GM18870 (cell line): ENCODE measurements around the gene UNC5CL.

Experiments
- ATAC-seq: cut with Tn5 transposase; IDR thresholded peaks from one replicate; pipeline ENCODE4 v1.9.1; 2021; ENCODE audit warnings: moderate library complexity; ENCODE audit not compliant: unreplicated experiment

Gene UNC5CL

DNA sequence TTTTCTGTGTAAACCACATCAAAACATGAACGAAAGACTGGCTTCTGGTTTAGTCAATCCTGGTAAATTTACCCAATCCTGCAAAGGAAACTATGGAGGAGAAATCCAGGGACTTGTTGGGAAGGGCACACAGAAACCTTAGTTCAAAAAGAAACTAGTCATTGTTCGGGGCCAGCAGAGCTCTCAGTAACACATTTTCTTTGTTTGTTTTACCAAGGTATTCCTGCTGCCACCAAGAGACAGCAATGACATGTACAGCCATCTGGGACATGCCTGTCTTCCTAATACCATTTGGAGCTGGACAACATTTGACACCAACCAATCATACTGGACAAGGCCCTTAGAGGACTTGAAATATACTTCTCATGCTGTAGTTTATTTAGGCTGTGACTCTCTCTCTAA lies 24.9 kb upstream of the UNC5CL start:
- ATAC-seq = no peak

DNA sequence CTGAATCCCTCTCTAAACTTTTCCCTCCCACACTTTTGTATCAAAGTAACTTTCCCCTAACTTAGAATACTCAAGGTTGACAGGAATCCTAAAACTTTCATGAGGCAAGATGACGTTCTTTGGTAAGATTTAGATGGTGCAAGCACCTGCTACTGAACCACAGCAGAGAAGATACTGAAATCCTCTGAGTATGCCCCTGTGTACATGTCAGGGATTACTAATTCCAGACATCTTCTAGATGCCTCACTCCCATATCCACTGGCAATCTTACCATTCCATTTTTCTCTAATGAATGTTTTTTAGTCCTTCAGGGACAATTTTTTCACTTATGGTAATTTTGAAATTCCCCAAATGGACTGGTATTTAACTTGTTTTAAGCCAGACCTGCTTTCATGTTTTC lies 23.0 kb upstream of the UNC5CL start:
- ATAC-seq = no peak

DNA sequence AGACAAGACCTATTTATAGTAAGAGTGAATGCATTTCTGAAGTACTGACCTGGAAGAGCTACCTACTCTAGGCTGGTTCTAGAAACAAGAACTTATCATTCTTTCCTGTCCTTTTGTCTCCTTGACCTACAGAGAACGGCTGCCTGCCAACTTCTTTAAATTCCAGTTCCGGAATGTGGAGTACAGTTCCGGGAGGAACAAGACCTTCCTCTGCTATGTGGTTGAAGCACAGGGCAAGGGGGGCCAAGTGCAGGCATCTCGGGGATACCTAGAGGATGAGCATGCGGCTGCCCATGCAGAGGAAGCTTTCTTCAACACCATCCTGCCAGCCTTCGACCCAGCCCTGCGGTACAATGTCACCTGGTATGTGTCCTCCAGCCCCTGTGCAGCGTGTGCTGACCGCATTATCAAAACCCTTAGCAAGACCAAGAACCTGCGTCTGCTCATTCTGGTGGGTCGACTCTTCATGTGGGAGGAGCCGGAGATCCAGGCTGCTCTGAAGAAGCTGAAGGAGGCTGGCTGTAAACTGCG lies 22.2 kb upstream of the UNC5CL start:
- ATAC-seq = no peak

GRCh38 chr6:41059556-41059955 lies 20.5 kb upstream of the UNC5CL start:
- ATAC-seq = no peak

DNA sequence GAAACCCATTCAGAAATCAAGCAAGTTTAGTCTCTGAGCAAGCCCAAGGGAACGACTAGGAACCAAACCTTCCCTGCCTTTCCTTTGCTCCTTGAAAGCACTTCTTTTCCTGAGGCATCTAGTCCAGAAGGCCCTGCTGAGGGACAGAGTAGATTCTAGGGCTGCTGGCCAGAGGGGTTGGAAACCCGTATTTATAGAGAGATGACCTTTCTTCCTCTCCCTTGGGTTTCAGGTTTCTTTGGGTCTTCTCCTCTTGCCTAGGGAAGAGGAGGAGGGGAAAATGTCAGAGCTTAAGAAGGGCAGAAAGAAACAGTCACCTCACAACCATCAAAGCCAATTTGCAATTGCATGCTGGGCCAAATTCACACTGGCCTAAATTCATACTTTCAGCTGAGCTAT lies 19.8 kb upstream of the UNC5CL start:
- no peak for ATAC-seq

- no peak for ATAC-seq
Observed at GRCh38 chr6:41056768-41057490, 17.9 kb upstream of the UNC5CL start.

DNA sequence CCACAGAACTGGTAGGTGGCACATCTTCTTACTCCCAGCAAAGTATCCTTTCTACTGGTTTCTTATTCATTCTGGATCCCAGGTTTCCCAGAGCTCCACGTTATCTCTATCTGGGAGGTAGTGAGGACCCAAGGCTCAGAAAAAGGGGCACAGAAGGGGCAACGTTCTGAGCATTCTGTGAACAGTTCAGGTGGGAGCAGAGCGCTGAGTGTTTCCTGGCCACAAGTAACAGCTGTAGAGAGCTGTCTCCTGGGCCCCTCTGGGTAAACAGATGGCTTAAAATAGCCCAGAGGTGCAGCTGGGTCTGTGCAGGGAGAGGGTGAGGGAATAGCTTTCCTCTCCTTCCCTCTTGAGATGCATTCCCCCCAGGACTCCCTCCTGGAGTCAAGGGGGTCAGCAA lies 16.1 kb upstream of the UNC5CL start:
- no peak for ATAC-seq

DNA sequence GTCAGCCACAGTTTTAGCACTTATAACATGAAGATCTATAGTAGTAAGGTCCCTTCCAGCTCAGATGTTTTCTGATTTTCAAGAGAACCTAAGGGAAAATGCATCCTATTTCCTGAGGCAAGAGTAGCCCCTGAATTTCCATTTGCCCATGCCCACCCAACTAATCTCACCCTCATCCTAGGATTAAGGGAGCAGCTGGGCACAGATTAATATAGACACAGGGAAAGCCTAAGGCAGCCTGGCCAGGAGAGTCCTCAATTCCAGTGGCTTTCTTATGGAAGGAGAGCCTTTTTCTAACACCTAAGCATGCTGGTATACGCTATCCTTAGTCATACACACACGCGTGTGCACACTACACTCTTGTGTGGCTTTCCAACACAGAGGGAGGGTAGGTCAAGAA lies 15.5 kb upstream of the UNC5CL start:
- ATAC-seq = no peak

GRCh38 chr6:41053041-41053440 lies 14.0 kb upstream of the UNC5CL start, which contains the start of gene APOBEC2:
APOBEC2 (plus strand) TSS chr6:41053202; CDS start chr6:41053348, 146 bp downstream.
- ATAC-seq = no peak

DNA sequence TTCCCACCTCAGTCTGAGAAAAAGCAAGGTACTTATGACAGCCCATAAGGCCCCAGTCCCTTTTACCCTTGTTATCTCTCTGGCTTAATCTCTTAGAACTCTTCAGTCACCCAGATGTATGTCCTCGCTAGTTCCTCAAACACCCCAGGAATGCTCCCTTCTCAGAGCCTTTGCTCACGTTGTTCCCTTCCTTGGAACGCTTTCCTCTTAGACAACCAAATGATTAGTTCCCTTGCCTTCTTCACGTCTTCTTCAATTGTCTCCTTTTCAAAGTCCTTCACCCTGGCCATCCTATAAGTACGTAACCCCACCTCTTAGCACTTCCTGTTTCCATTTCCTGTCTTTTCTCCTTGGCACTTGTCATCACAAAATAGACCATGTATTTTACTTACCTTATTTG lies 12.9 kb upstream of the UNC5CL start:
- no peak for ATAC-seq

DNA sequence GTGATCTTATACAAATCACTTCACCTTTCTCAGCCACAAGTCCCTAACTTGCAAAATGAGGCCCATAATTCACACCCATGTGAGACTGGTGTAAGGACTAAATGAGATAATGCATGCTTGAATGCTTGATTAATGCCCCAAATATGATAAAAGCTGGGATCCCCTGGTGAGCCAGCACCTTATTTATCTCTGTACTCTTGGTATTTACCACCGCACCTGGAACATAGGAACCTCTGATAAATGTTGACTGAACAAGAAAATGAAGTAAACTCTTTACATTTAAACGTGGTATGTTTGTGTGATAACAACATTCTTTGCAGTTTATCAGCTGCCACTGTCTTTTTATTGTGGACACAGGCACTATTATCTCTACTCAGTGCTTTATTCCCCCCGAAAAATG lies 11.5 kb upstream of the UNC5CL start:
- no peak for ATAC-seq

- no peak for ATAC-seq
Observed at GRCh38 chr6:41049955-41050354, 10.9 kb upstream of the UNC5CL start.

GRCh38 chr6:41049521-41049920 lies 10.5 kb upstream of the UNC5CL start:
- ATAC-seq = no peak

- ATAC-seq = no peak
Observed at GRCh38 chr6:41047745-41048732, 9.0 kb upstream of the UNC5CL start.

DNA sequence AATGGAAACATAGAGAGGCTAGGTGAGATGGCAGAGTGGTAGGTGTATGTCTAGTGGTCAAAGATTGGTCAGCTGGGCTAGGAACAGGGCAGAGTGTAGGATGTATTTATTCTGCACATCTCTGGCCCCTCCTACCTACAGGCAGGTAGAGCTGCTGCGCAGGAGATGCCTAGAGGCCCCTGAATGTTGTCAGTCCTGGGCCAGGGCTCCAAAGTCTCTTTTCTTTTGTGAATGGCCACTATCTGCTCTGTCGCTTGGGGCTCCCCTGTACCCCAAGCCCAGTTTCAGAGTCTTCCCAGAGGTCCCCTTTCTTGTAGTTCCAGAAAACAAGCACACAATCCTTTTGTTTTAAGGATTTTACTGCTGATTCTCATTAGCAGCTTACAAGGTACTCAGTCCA lies 8.3 kb upstream of the UNC5CL start:
- ATAC-seq = no peak

- no peak for ATAC-seq
Observed at GRCh38 chr6:41046084-41046483, 7.1 kb upstream of the UNC5CL start.

- no peak for ATAC-seq
Observed at GRCh38 chr6:41045664-41046063, 6.6 kb upstream of the UNC5CL start.

DNA sequence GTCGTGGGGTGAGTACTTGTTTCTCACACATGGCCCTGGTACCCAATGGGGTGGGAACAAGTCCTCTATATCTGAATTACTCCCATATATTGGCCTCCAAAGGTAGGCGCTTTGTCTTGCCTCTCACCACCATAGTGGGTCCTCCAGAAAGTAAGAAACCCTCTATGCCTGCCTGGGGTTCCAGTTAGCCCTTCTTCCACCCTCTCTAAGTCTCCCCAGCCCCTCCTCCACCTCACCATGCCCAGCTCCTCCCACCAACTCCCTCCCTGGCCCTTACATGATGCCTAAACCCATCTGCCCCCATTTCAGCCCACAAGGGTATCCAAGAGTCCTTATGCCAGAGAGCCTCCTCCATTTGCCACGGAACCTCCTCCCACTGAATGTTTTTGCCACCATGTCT lies 4.1 kb upstream of the UNC5CL start:
- ATAC-seq = no peak

DNA sequence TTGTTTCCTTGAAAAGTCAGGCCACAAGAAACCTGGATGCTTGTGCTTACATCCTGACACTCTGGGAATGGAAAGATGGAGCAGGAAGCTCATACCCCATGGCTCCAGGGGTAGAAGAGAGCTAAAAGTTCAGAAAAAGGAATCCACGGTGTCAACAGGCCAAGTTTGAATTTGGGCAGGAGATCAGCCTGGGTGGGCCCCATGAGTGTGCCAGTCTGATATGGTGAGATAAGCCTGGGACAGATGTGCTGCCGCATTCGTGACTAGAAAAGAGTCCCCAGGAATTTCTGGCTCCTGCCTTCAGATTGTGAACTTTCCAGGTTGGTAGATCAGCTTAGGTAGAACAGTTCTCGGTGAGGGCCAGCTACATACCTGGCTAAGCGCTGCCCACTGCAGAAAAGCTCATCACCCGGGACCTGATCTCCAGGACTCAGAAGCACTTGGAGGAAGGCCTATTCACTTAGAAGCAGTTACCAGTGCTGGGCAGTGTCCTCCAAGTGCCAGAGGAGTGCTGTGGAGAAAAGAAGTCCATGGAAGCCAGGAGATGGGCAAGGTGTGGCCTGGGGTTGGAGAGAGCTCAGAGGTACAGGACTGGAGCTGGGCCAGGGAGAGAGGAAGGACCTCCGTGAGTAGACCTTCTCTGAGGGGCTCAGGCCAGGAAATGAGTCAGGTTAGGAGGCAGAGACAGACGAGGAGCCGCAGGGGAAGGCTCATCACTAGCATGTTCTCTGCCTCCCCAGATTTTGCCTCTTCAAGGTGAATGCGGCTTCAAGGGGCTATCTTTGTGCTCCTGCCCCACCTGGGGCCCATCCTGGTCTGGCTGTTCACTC lies 3.4 kb upstream of the UNC5CL start, which contains the start of gene TSPO2:
TSS of gene TSPO2 (plus strand) at position 242 of the 830 bp plus-strand sequence. CDS start at position 761, 519 bp downstream.
- ATAC-seq = no peak

- ATAC-seq = no peak
Observed at GRCh38 chr6:41040940-41041536, 2.0 kb upstream of the UNC5CL start.
